Astrocyte of the spinal cord (primary cell): Measurements from ENCODE around the gene IL27RA.
A peak's percentile ranks its signal among the peaks of the same experiment; 100 is the strongest.

Experiments
- DNase-seq: peaks from one replicate; pipeline ENCODE4 v3.0.0; 2011; ENCODE audit warnings: low read depth, low spot score
- H3K4me3 ChIP-seq: 2 replicates; pipeline ENCODE4 v1.5.1; 2011; ENCODE audit warnings: low read depth, mild to moderate bottlenecking, low read length, moderate library complexity
- CTCF ChIP-seq: IDR thresholded peaks from 2 replicates; pipeline ENCODE4 v1.5.1; 2012; ENCODE audit warnings: low read depth, mild to moderate bottlenecking, low read length, inconsistent platforms
- in situ Hi-C: cut with HindIII; loops from 2 replicates; pipeline ENCODE4 v1.10.0; 2017; ENCODE audit warnings: low sequenced_read_pairs

The IL27RA gene

GRCh38 chr19:14091813-14092462 lies 60.4 kb downstream of the IL27RA start:
- H3K4me3 ChIP-seq: peak overlapping the region; percentile 70
- in situ Hi-C loops: loop anchor here (25.0 kb wide), 1 partner anchor 205 kb away; the partner anchor contains the start of gene NANOS3
- TF ChIP-seq CTCF: no peak
- no peak for DNase-seq

- in situ Hi-C loops: loop anchor here (25.0 kb wide), 1 partner anchor 206 kb away; the partner anchor contains the start of gene NANOS3
- no peak for DNase-seq
- no peak overlapping the region for H3K4me3 ChIP-seq
- no peak for TF ChIP-seq CTCF
Measured at GRCh38 chr19:14093117-14093823, 61.7 kb downstream of the IL27RA start.

GRCh38 chr19:14094854-14095253 lies 63.3 kb downstream of the IL27RA start:
- in situ Hi-C loops: loop anchor here (25.0 kb wide), 1 partner anchor 208 kb away; the partner anchor contains the start of gene NANOS3
- no peak for DNase-seq

GRCh38 chr19:14096272-14096992 lies 64.9 kb downstream of the IL27RA start:
- H3K4me3 ChIP-seq: no peak overlapping the region
- peak; percentile 19 for TF ChIP-seq CTCF
- in situ Hi-C loops: loop anchor here (25.0 kb wide), 1 partner anchor 209 kb away; the partner anchor contains the start of gene NANOS3
- no peak for DNase-seq

More at GRCh38 chr19:14094854-14095253, 63.3 kb downstream of the IL27RA start:
- TF ChIP-seq CTCF: no peak
- no peak overlapping the region for H3K4me3 ChIP-seq

- peak; percentile 19 for TF ChIP-seq CTCF
- in situ Hi-C loops: loop anchor here (25.0 kb wide), 1 partner anchor 210 kb away; the partner anchor contains the start of gene NANOS3
- no peak overlapping the region for H3K4me3 ChIP-seq
- no peak for DNase-seq
Measured at GRCh38 chr19:14097532-14098151, 66.1 kb downstream of the IL27RA start.

GRCh38 chr19:14101003-14101545 lies 69.5 kb downstream of the IL27RA start:
- TF ChIP-seq CTCF: no peak
- H3K4me3 ChIP-seq: no peak overlapping the region
- no peak for DNase-seq
- in situ Hi-C loops: no loop called here
